ENCODE results near the gene ZNF385C.

The ZNF385C gene

DNA sequence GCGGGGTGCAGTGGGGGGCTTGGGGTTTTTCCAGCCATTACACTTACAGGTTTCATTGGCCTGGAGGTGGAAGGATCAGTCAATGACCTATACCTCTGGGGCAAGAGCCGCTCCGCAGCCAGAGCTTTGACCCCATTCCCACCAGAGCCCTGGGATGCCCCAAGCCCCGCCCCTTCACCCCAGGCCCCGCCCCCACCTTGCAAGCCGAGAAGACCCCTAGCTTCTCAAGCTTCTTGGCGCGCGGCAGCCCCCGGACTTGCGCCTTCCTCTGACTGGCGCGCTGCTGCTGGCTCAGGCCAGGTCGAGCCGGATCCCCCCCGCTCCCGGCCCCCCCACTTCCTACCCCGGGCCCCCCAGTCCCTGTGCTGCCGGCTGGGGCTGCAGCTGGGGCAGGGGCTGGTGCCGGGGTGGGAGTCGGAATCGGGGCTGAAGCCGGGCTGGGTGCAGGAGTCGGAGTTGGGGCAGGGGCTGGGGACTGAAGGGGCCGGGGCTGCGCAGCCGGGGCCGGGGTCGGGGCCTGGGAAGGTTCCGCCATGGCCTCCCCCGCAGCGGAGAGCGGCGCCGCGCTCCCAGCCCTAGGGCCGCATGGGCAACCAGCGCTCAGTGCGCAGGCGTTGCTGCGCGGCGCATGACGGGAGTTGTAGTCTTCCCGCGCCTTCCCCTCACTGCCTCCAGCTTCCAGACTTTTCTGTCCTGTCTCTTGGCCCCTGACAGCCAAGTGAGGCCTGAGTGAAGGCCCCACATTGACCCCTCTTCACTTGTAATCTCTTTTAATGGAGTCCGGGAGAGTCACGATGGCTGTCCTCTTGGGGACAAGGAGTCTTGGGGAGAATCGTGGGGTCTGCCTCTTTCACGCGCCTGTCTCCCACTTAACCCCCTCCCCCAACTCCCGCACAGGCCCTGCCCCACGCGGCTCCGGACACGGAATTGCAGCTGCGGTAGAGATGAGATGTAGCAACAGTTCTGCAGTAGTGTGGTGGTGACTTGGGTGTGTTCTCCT, 22.8 kb upstream of the ZNF385C start, which contains the start of gene KAT2A:
Gene KAT2A, minus strand, starts transcription at position 598 of the 1,000 bp plus-strand sequence. Its CDS starts 63 bp downstream, at position 535.
- peaks cover 31% of the 10 kb centered on the region for H3K4me1 ChIP-seq (ENCODE audit: control insufficient read depth, insufficient read depth, low read length)
- peak within 1 kb of the TSS; percentile 58 for H3K9ac ChIP-seq (ENCODE audit: low read length)

DNA sequence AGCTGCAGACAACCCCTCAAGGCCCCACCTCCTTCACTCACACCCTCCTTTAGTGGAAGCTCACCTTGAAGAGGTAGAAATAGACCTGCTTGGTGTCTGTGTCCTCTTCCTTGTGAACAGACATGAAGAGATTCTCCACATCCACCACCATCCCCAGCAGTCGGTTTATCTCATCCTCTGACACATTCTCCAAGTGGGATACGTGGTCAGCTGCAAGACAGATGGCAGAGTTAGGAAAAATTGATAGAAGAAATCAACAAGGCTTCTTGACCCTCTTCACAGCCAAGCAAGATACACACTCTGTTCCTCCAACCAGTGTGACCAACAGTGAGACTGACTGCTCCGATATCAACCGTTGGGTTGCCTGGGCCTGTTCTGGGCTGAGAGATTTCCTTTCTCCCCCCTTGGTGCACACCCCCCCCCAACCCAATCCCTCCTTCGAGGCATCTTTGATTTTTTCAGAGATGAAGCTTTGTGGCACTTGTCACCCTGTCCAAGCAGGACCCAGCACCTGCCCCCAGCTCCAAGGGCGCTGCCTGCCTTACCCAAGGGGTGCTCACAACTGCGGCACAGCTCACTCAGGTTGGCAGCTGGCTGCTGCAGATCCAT, 22.0 kb upstream of the ZNF385C start:
- peaks cover 31% of the 10 kb centered on the region for H3K4me1 ChIP-seq (ENCODE audit: control insufficient read depth, insufficient read depth, low read length)
- H3K9ac ChIP-seq (ENCODE audit: low read length), result peak overlapping the region; percentile 28
- no peaks in the 10 kb centered on the region for H3K36me3 ChIP-seq (ENCODE audit: control insufficient read depth, insufficient read depth, low read length)

More for the DNA sequence above, 22.8 kb upstream of the ZNF385C start, which contains the start of gene KAT2A:
- H3K9me3 ChIP-seq (ENCODE audit: control insufficient read depth, low read length), result no peaks in the 10 kb centered on the region
- H3K4me3 ChIP-seq (ENCODE audit: low read length), result no peak within 1 kb of the TSS
- no peaks in the 10 kb centered on the region for H3K27me3 ChIP-seq (ENCODE audit: control insufficient read depth, insufficient read depth, low read length)
- no peaks in the 10 kb centered on the region for H3K36me3 ChIP-seq (ENCODE audit: control insufficient read depth, insufficient read depth, low read length)

GRCh38 chr17:42119301-42119700, 21.0 kb upstream of the ZNF385C start:
- H3K4me3 ChIP-seq (ENCODE audit: low read length), result no peak overlapping the region
- no peaks in the 10 kb centered on the region for H3K27me3 ChIP-seq (ENCODE audit: control insufficient read depth, insufficient read depth, low read length)
- peaks cover 31% of the 10 kb centered on the region for H3K4me1 ChIP-seq (ENCODE audit: control insufficient read depth, insufficient read depth, low read length)
- no peaks in the 10 kb centered on the region for H3K36me3 ChIP-seq (ENCODE audit: control insufficient read depth, insufficient read depth, low read length)
- no peak overlapping the region for H3K9ac ChIP-seq (ENCODE audit: low read length)
- H3K9me3 ChIP-seq (ENCODE audit: control insufficient read depth, low read length), result no peaks in the 10 kb centered on the region

More for the DNA sequence above, 22.0 kb upstream of the ZNF385C start:
- H3K27me3 ChIP-seq (ENCODE audit: control insufficient read depth, insufficient read depth, low read length), result no peaks in the 10 kb centered on the region
- no peak overlapping the region for H3K4me3 ChIP-seq (ENCODE audit: low read length)
- H3K9me3 ChIP-seq (ENCODE audit: control insufficient read depth, low read length), result no peaks in the 10 kb centered on the region

GRCh38 chr17:42118545-42118944, 20.3 kb upstream of the ZNF385C start:
- peaks cover 31% of the 10 kb centered on the region for H3K4me1 ChIP-seq (ENCODE audit: control insufficient read depth, insufficient read depth, low read length)
- H3K27me3 ChIP-seq (ENCODE audit: control insufficient read depth, insufficient read depth, low read length), result no peaks in the 10 kb centered on the region
- no peak overlapping the region for H3K4me3 ChIP-seq (ENCODE audit: low read length)
- H3K36me3 ChIP-seq (ENCODE audit: control insufficient read depth, insufficient read depth, low read length), result no peaks in the 10 kb centered on the region
- no peak overlapping the region for H3K9ac ChIP-seq (ENCODE audit: low read length)
- H3K9me3 ChIP-seq (ENCODE audit: control insufficient read depth, low read length), result no peaks in the 10 kb centered on the region

- H3K9me3 ChIP-seq (ENCODE audit: control insufficient read depth, low read length), result no peaks in the 10 kb centered on the region
- H3K4me1 ChIP-seq (ENCODE audit: control insufficient read depth, insufficient read depth, low read length), result peaks cover 34% of the 10 kb centered on the region
- H3K36me3 ChIP-seq (ENCODE audit: control insufficient read depth, insufficient read depth, low read length), result no peaks in the 10 kb centered on the region
- no peak overlapping the region for H3K9ac ChIP-seq (ENCODE audit: low read length)
- H3K4me3 ChIP-seq (ENCODE audit: low read length), result no peak overlapping the region
- no peaks in the 10 kb centered on the region for H3K27me3 ChIP-seq (ENCODE audit: control insufficient read depth, insufficient read depth, low read length)
Measured at GRCh38 chr17:42118126-42118510, 19.8 kb upstream of the ZNF385C start.

GRCh38 chr17:42117397-42118125, 19.3 kb upstream of the ZNF385C start:
- Histone ChIP-seq H3K36me3 (ENCODE audit: control insufficient read depth, insufficient read depth, low read length) (no peaks in the 10 kb centered on the region), H3K9ac (ENCODE audit: low read length) (no peak overlapping the region), H3K4me3 (ENCODE audit: low read length) (no peak overlapping the region), H3K9me3 (ENCODE audit: control insufficient read depth, low read length) (no peaks in the 10 kb centered on the region), H3K27me3 (ENCODE audit: control insufficient read depth, insufficient read depth, low read length) (no peaks in the 10 kb centered on the region), H3K4me1 (ENCODE audit: control insufficient read depth, insufficient read depth, low read length) (peaks cover 35% of the 10 kb centered on the region)

DNA sequence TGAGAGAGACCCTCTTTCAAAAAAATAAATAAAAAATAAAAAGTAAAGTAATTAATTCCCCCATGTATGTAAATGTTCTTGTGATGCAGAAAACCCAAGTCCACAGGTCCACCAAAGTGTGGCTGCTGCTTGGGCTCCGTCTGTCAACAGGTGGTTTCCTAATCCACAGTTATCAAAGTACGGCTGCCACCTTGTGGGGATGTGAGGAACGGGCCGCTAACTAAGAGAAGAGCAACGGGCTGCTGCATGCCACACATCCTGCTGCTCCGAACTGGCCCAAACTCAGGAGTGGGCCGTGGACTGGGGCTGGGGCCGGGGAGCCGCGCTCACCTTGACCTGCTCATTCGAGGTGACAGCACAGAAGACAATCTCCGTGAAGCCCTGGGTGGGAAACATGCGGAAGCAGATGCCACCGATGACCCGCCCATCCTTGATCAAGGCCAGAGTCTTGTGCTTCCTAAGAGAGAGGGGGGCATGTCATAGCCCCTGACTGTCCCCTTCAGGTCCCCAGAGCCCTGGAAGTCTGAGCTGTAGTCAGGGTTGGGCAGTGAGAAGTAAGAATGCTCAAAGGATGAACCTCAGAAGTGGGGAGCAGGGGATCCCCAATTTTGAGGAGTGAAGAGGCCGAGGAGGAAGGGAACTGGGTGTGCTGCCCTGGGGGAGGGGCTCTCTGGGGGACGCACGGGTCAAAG, 18.6 kb upstream of the ZNF385C start:
- Histone ChIP-seq H3K9ac (ENCODE audit: low read length) (no peak overlapping the region), H3K36me3 (ENCODE audit: control insufficient read depth, insufficient read depth, low read length) (no peaks in the 10 kb centered on the region)

GRCh38 chr17:42114118-42114517, 15.8 kb upstream of the ZNF385C start:
- Histone ChIP-seq H3K27me3 (ENCODE audit: control insufficient read depth, insufficient read depth, low read length) (no peaks in the 10 kb centered on the region), H3K4me3 (ENCODE audit: low read length) (no peak overlapping the region), H3K4me1 (ENCODE audit: control insufficient read depth, insufficient read depth, low read length) (peaks cover 20% of the 10 kb centered on the region), H3K9me3 (ENCODE audit: control insufficient read depth, low read length) (no peaks in the 10 kb centered on the region), H3K36me3 (ENCODE audit: control insufficient read depth, insufficient read depth, low read length) (no peaks in the 10 kb centered on the region), H3K9ac (ENCODE audit: low read length) (no peak overlapping the region)

More for the DNA sequence above, 18.6 kb upstream of the ZNF385C start:
- H3K9me3 ChIP-seq (ENCODE audit: control insufficient read depth, low read length), result no peaks in the 10 kb centered on the region
- no peaks in the 10 kb centered on the region for H3K27me3 ChIP-seq (ENCODE audit: control insufficient read depth, insufficient read depth, low read length)
- no peak overlapping the region for H3K4me3 ChIP-seq (ENCODE audit: low read length)
- peaks cover 30% of the 10 kb centered on the region for H3K4me1 ChIP-seq (ENCODE audit: control insufficient read depth, insufficient read depth, low read length)

GRCh38 chr17:42113293-42114069, 15.2 kb upstream of the ZNF385C start:
- H3K9ac ChIP-seq (ENCODE audit: low read length), result peak overlapping the region; percentile 85
- no peak overlapping the region for H3K4me3 ChIP-seq (ENCODE audit: low read length)
- H3K4me1 ChIP-seq (ENCODE audit: control insufficient read depth, insufficient read depth, low read length), result peaks cover 20% of the 10 kb centered on the region
- no peaks in the 10 kb centered on the region for H3K36me3 ChIP-seq (ENCODE audit: control insufficient read depth, insufficient read depth, low read length)
- no peaks in the 10 kb centered on the region for H3K9me3 ChIP-seq (ENCODE audit: control insufficient read depth, low read length)
- no peaks in the 10 kb centered on the region for H3K27me3 ChIP-seq (ENCODE audit: control insufficient read depth, insufficient read depth, low read length)

DNA sequence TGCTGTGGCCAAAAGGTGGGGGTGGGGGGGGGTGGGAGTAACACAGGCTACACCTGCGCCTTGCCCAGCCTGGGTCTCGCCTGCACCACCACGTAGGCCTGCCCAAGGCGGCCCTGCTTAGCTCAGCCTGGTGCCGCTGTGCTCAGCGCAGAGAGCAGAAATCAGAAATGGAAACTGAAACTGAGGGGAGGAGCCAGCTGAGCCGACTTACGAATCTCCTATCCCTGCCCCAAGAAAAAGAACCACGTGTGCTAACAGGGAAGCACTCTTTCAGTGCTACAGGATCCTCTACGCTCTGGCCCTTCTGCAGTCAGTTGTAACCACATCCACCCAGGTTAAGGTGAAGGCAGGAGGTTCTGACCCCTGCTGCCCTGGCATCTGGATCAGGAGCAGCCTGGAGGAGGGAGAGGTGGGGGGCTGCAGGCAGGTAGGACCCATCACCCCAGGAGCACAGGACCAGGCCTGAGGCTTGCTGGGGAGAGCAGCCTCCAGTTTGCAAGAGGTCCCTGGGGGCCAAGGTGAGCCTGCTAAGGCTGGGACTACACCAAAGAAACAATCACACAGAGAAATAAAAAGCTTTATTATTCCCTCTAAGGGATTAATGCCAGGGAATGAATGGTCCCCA, 14.4 kb upstream of the ZNF385C start, which contains the start of gene DHX58:
Gene DHX58, minus strand, starts transcription at position 163 of the 625 bp plus-strand sequence. CDS start 822 bp downstream, outside the sequence.
- Histone ChIP-seq H3K4me3 (ENCODE audit: low read length) (peak within 1 kb of the TSS; percentile 61), H3K9ac (ENCODE audit: low read length) (peak within 1 kb of the TSS; percentile 85), H3K36me3 (ENCODE audit: control insufficient read depth, insufficient read depth, low read length) (no peaks in the 10 kb centered on the region), H3K9me3 (ENCODE audit: control insufficient read depth, low read length) (no peaks in the 10 kb centered on the region), H3K4me1 (ENCODE audit: control insufficient read depth, insufficient read depth, low read length) (peaks cover 20% of the 10 kb centered on the region), H3K27me3 (ENCODE audit: control insufficient read depth, insufficient read depth, low read length) (no peaks in the 10 kb centered on the region)
